ENCODE measurements around the gene ANKRD13A. TPM values are rescaled to one million over a fixed set of nuclear protein-coding genes. Genes with fewer than 3 reads are reported as not detected.

ANKRD13A gene
- polyA plus RNA-seq, 1 of the 3 experiments (the other 2 are of a cell fraction) = 42.8 TPM

GRCh38 chr12:110077800-110078199 lies 78.6 kb downstream of the ANKRD13A start (continued):
- TF ChIP-seq IRF3 (IDR thresholded peaks at IDR 0.05; ENCODE audit: low read depth, low read length) (no peak), FOXM1 (IDR thresholded peaks at IDR 0.05; ENCODE audit: low read depth) (no peak), SIN3A (IDR thresholded peaks at IDR 0.05; ENCODE audit: borderline replicate concordance, low read depth, low read length) (no peak), MXI1 (IDR thresholded peaks at IDR 0.05; ENCODE audit: low read depth, low read length) (no peak), NFIC (IDR thresholded peaks at IDR 0.05; ENCODE audit: borderline replicate concordance) (no peak), TAF1 (IDR thresholded peaks at IDR 0.05; ENCODE audit: borderline replicate concordance, low read depth, low read length) (no peak), GATA2 (CRISPR knock-in tag; IDR thresholded peaks at IDR 0.05) (no peak), MAX (IDR thresholded peaks at IDR 0.05; ENCODE audit: low read depth) (no peak), RCOR1 (IDR thresholded peaks at IDR 0.05; ENCODE audit: low read length) (no peak)

GRCh38 chr12:110079477-110080400 lies 80.5 kb downstream of the ANKRD13A start:
- no peaks in the 10 kb centered on the region for H3K4me1 ChIP-seq (ENCODE audit: control insufficient read depth in 1 of 2, insufficient read depth in 2 of 2, low read depth in 1 of 2, low read length in 1 of 2)
- no peak overlapping the region for H3K27ac ChIP-seq (ENCODE audit: low read depth in 2 of 2, low read length in 1 of 2)
- H3K4me3 ChIP-seq (ENCODE audit: low read depth in 2 of 2, low read length in 1 of 2) = no peak overlapping the region
- no peak for DNase-seq
- no peaks in the 10 kb centered on the region for H3K36me3 ChIP-seq (replicated peaks in 1 of 2; ENCODE audit: control insufficient read depth in 1 of 2, insufficient read depth in 2 of 2, low read length in 1 of 2)
- H3K9me2 ChIP-seq = no peaks in the 10 kb centered on the region
- TF ChIP-seq SMC3 (IDR thresholded peaks at IDR 0.05; ENCODE audit: low read depth, low read length) = no peak
- no peak for TF ChIP-seq ZBTB33 (IDR thresholded peaks at IDR 0.05; ENCODE audit: borderline replicate concordance, low read depth)
- TF ChIP-seq NFIC (IDR thresholded peaks at IDR 0.05; ENCODE audit: borderline replicate concordance) = no peak
- TF ChIP-seq TAF1 (IDR thresholded peaks at IDR 0.05; ENCODE audit: borderline replicate concordance, low read depth, low read length) = no peak
- no peak for TF ChIP-seq REST (IDR thresholded peaks at IDR 0.05; ENCODE audit: low read depth, low read length)
- no peak for TF ChIP-seq MEF2A (IDR thresholded peaks at IDR 0.05; ENCODE audit: borderline replicate concordance, low read depth)
- no peak for TF ChIP-seq RXRA (IDR thresholded peaks at IDR 0.05; ENCODE audit: borderline replicate concordance, low read depth)
- no peak for TF ChIP-seq TEAD4 (IDR thresholded peaks at IDR 0.05; ENCODE audit: borderline replicate concordance, insufficient read depth)
- TF ChIP-seq EP300 (IDR thresholded peaks at IDR 0.05; ENCODE audit: borderline replicate concordance in 1 of 2, low read depth in 1 of 2, low read length in 1 of 2) = no peak
- TF ChIP-seq SIN3A (IDR thresholded peaks at IDR 0.05; ENCODE audit: borderline replicate concordance, low read depth, low read length) = no peak
- no peak for TF ChIP-seq CHD2 (IDR thresholded peaks at IDR 0.05; ENCODE audit: low read length, partially characterized antibody)
- TF ChIP-seq YY1 (IDR thresholded peaks at IDR 0.05; ENCODE audit: low read depth) = no peak
- no peak for TF ChIP-seq IRF3 (IDR thresholded peaks at IDR 0.05; ENCODE audit: low read depth, low read length)
- no peak for TF ChIP-seq FOSL2 (IDR thresholded peaks at IDR 0.05; ENCODE audit: borderline replicate concordance, low read depth)
- no peak overlapping the region; the same call in 1 of the 2 replicates for H2AFZ ChIP-seq (ENCODE audit: low read depth)
- no peak overlapping the region for H3K4me2 ChIP-seq
- no peaks in the 10 kb centered on the region for H3F3A ChIP-seq (replicated peaks; ENCODE audit: insufficient read depth)
- ChIA-PET POLR2A (no interaction called here), CTCF (interaction anchor here (0.7 kb wide), 1 partner anchor 203 kb away, joined by 3 read pairs; no protein-coding TSS in a partner anchor)
- no peaks in the 10 kb centered on the region for H3K27me3 ChIP-seq (ENCODE audit: insufficient read depth)
- no peaks in the 10 kb centered on the region for H3K79me2 ChIP-seq (ENCODE audit: insufficient read depth)
- H3K9me3 ChIP-seq = no peaks in the 10 kb centered on the region
- WGBS (ENCODE audit: low lambda C conversion rate) = 90% methylated on average over 24 of the region's 24 CpGs
- H4K20me1 ChIP-seq (ENCODE audit: insufficient read depth) = no peaks in the 10 kb centered on the region
- no peak overlapping the region for H3K9ac ChIP-seq

Data from SK-N-SH (cell line).